Ovary (tissue), 3 donors: ENCODE measurements around the gene KCTD11.

Experiments
- EP300 ChIP-seq: sonication (generic); formaldehyde crosslinking; IDR thresholded peaks from one replicate; pipeline ENCODE4 v1.6.1; 2017; ENCODE audit warnings: antibody characterized with exemption
- POLR2A ChIP-seq: fragments of 450-650 bp; IDR thresholded peaks from one replicate; pipeline ENCODE4 v1.6.1; 2017; ENCODE audit warnings: antibody characterized with exemption, mild to moderate bottlenecking, moderate library complexity
- TF ChIP-seq, protein P1 (sequence below), 3 donors: fragments of 450-650 bp in 2 of 3; fragments of 200-600 bp in 1 of 3; IDR thresholded peaks; one replicate each; pipeline versions ENCODE4 v1.5.1 to v1.8.0; 2016 to 2022; ENCODE audit warnings: antibody characterized with exemption in 3 of 3, mild to moderate bottlenecking in 1 of 3
- donor health status: DM: no; HTN: no; CAD: no.

DNA sequence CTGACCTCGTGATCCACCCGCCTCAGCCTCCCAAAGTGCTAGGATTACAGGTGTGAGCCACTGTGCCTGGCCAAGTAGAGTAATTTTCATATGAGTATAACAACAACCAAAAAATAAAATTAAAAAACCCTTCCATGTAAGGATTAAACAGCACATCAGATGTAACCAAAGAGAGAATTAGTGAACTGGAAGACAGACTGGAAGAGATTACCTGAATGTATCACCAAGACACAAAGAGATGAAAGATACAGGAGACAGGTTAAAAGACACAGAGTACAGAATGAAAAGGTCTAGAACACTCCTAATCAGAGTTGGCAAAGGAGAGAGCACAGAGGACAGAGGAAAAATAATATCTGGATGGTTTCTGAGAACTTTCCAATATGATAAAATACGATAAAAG, 27.2 kb downstream of the KCTD11 start:
- TF ChIP-seq EP300, result no peak
- TF ChIP-seq, protein P1, sequence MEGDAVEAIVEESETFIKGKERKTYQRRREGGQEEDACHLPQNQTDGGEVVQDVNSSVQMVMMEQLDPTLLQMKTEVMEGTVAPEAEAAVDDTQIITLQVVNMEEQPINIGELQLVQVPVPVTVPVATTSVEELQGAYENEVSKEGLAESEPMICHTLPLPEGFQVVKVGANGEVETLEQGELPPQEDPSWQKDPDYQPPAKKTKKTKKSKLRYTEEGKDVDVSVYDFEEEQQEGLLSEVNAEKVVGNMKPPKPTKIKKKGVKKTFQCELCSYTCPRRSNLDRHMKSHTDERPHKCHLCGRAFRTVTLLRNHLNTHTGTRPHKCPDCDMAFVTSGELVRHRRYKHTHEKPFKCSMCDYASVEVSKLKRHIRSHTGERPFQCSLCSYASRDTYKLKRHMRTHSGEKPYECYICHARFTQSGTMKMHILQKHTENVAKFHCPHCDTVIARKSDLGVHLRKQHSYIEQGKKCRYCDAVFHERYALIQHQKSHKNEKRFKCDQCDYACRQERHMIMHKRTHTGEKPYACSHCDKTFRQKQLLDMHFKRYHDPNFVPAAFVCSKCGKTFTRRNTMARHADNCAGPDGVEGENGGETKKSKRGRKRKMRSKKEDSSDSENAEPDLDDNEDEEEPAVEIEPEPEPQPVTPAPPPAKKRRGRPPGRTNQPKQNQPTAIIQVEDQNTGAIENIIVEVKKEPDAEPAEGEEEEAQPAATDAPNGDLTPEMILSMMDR (IDR thresholded peaks at IDR 0.05), result no peak
- TF ChIP-seq POLR2A, result no peak
